Spleen (tissue), 7 donors: ENCODE measurements around the gene EIF4G1.

Experiments
- POLR2A ChIP-seq, 3 donors: fragments of 450-650 bp; IDR thresholded peaks; one replicate each; pipeline ENCODE4 v1.5.1; 2017; ENCODE audit warnings: antibody characterized with exemption in 3 of 3, mild to moderate bottlenecking in 1 of 3
- POLR2AphosphoS5 ChIP-seq, 3 donors: sonication (generic); formaldehyde crosslinking; IDR thresholded peaks; one replicate each; pipeline ENCODE4 v1.5.1; 2017; ENCODE audit warnings: antibody characterized with exemption in 3 of 3
- TF ChIP-seq, protein P1 (sequence below), 11 experiments: fragments of 200-600 bp in 7 of 11; fragments of 450-650 bp in 4 of 11; sonication (generic) in 4 of 11; IDR thresholded peaks in 8 of 11; conservative IDR thresholded peaks in 3 of 11; 1 replicate in 7 of 11; 2 replicates in 4 of 11; pipeline versions ENCODE4 v1.4.0 to v1.8.0; 2016 to 2021; ENCODE audit warnings: antibody characterized with exemption in 11 of 11, inconsistent platforms in 4 of 11, mild to moderate bottlenecking in 1 of 11
- donor health status: DM: no; HTN: no; CAD: no; lungs with moderate emphysema.
- donor health status: DM: no; HTN: no; CAD: no.
- donor health status: DM: no; HTN: no; CAD: no.

DNA sequence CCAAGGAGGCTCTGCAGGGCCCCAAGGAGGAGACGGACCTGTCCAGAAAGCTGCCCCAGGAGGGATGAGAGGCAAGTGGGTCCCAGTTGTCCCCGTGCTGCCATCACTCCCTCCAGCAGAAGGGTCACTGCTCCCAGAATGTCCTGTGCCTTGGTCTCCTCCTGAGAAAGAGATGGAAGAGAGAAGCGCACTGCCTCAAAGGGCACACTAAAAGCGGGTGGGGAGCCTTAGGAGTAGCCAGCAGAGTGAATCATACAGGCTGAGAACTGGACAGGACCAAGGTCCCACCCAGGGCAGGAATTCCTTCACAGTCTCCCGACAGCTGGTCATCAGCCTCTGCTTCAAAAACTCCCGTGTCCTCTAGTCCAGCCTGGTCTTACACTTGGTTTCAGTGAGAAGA, 59.0 kb downstream of the EIF4G1 start:
- TF ChIP-seq POLR2A (IDR thresholded peaks at IDR 0.05) (no peak), POLR2AphosphoS5 (IDR thresholded peaks at IDR 0.05) (no peak)
- TF ChIP-seq, protein P1, sequence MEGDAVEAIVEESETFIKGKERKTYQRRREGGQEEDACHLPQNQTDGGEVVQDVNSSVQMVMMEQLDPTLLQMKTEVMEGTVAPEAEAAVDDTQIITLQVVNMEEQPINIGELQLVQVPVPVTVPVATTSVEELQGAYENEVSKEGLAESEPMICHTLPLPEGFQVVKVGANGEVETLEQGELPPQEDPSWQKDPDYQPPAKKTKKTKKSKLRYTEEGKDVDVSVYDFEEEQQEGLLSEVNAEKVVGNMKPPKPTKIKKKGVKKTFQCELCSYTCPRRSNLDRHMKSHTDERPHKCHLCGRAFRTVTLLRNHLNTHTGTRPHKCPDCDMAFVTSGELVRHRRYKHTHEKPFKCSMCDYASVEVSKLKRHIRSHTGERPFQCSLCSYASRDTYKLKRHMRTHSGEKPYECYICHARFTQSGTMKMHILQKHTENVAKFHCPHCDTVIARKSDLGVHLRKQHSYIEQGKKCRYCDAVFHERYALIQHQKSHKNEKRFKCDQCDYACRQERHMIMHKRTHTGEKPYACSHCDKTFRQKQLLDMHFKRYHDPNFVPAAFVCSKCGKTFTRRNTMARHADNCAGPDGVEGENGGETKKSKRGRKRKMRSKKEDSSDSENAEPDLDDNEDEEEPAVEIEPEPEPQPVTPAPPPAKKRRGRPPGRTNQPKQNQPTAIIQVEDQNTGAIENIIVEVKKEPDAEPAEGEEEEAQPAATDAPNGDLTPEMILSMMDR (IDR thresholded peaks at IDR 0.05 in 8 of 11, conservative IDR thresholded peaks at IDR 0.05 in 3 of 11): no peak
